GM19468 (cell line): Measurements from ENCODE around the gene SYNPR.

Experiments
- ATAC-seq: cut with Tn5 transposase; IDR thresholded peaks from one replicate; pipeline ENCODE4 v1.9.1; 2021; ENCODE audit warnings: mild to moderate bottlenecking, moderate library complexity, moderate number of reproducible peaks; ENCODE audit not compliant: unreplicated experiment; ENCODE audit errors: extremely low read depth

Gene SYNPR

DNA sequence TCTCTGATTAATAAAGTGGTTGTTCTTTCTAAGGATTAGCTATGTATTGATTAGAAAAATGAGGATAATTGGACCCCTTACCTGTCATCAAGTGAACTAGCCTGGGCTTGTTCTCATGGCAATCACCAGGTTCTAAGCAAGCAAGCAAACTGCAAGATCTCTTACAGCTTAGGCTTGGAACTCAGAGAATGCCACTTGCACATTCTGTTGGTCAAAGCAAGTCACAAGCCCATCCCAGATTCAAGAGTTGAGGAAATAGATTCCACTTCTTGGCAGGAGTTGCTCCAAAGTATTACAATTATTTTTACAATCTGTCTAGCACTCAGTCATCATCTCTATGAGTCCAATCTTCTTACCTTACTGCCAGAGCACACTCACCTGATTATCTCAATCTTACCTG, 180.3 kb downstream of the SYNPR start:
- ATAC-seq = no peak

DNA sequence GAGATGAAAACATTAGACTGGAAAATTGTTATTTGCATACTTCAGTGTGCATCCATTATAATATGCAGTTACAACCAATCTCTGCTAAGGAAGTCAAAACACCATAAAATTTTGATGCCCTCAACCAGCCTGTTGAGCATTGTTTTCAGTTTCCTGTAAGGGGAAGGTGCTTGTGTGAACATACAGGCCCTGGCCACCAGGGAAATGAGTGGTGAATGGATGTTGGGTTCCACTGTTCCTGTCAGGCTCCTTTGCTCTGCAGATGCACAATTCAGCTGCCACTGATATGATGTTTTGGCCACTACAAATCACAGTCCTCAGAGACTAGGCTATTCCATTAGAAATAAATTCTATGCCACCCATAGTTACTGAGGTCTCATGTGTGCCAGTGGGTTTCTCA, 184.6 kb downstream of the SYNPR start:
- ATAC-seq = no peak

DNA sequence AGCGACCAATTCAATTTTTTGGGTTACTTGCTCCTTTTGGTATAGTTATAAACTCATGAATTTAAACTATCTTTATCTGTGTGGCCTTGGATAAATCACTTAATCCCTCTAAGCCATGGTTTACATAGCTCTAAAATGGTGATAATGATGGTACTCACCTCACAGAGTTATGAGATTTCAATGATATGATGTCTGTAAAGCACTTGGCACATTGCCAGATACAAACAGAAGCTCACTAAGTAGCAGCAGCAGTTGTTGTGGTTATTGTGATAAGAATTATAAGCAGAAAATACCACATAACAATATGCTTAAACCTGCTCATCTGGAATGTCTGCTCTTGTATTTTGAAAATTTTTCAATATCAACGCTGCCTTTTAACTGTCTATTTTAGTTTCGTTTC, 189.3 kb downstream of the SYNPR start:
- ATAC-seq = no peak

DNA sequence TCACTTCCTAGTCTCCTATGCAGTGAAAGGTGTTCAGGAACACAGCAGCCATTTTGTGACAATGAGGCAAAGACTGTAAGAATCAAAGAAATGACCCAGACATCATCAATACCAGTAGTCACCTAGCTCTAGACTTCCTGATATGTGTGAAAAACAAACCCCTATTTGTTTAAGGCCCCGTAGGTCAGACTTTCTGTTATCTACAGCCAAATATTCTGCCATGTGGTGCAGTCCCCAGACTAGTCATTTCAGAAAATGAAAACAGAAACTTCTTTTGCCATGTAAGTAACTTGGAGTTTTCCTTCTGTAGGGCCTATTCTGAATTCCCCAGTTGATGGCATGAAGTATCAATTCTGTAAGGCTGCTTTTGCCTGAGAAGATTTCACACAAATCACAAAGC, 192.6 kb downstream of the SYNPR start:
- no peak for ATAC-seq

DNA sequence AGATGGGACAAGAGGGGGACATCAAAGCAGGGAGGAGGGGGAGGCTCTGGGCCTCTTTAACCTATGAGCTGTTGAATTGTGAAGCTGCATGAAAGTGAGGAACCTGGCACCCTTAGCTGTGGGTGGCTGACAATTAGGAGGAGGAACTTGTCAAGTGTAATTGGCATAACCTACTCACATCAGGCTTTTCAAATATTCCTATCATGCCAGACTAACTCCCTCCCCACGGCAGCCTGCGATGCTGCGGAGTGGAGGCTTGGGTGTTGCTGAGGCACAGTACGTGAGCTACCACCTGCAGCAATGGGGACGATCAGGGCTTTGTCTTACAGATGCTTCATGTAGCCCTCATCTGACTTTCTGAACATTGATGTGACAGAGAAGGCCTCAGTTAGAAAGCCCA, 193.7 kb downstream of the SYNPR start:
- ATAC-seq = no peak

DNA sequence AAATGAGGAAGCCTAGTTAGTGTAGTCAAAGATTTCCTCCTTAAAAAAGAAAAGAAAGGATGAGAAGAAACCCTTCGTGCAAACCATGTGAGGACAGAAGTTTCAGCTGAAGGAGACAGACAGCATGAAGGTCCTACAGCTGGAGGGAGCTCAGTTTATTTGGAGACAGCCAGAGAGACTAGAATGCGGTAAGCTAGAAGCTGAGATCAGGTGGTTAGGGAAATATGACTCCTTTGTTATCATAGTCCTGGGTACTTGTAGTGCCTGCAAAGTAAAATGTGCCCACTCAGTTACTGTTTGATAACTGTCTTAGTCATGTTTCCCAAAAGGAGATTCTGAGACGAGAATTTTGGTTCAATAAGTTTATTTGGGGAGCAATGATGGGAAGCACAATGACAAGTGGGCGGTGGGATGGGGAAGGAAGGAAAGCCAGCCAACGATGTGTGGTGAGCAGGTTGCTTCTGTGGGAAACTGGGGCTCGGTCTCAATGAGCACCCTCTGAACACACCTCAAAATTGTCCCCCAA, 195.6 kb downstream of the SYNPR start:
- no peak for ATAC-seq

DNA sequence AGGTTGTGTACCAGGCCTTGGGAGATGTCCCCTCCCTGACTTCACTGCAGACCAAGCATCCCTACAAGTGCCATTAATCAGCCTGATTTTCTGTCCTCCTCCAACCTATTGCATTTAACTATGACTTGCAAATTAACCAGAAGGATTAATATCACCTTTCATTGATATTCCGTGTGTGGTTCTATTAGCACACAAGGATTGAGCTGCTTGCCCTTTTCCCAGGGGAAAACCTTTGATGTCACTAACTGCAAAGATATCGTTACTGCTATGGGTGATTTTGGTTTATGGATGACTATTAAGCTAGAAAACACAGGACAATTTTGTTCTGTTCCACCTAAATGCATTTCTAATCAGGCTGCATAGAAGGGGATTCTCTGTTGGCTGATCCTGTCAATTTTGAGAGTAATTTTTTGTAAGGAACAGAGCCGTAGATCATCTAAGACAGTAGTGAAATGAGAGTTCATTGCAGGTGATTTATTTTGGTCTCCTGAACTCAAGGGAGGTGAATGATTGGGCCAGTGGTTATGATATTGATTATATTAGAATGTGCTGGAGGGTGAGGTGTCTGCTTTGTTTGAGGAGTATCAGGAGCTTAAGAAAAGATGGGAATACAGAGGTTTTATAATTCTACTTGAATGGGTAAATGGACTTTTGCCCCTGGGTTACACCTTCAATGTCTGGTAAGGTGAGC, 196.9 kb downstream of the SYNPR start:
- no peak for ATAC-seq

DNA sequence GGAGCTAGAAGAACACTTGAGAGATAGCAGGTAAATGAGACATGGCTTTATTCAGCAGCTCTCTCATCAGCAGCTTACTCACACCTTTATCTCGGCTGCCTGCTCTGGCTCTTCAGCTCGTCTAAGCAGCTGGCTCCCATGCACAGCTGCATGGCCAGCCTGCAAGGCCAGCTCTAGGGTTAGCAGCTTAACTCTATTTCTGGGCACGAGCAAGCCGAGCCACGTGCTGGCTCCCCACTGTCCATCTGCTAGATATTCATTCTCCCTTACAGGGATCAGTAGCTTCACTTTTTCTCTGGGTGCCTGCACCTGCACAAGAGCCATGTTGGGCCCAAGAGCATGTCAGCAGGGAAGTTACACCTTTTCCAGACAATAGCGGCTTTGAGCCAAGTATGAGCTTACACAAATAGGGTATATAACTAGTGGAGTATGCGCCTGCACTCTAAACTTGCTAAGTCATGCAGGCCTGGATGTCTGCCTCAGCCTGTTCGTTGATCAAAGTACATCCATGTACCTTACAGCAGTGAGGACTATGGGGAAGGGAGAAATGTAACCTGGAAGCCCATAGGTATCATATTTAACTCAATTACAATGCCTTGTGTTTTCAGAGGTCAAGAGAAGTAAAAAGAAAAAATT, 199.5 kb downstream of the SYNPR start:
- ATAC-seq = no peak

DNA sequence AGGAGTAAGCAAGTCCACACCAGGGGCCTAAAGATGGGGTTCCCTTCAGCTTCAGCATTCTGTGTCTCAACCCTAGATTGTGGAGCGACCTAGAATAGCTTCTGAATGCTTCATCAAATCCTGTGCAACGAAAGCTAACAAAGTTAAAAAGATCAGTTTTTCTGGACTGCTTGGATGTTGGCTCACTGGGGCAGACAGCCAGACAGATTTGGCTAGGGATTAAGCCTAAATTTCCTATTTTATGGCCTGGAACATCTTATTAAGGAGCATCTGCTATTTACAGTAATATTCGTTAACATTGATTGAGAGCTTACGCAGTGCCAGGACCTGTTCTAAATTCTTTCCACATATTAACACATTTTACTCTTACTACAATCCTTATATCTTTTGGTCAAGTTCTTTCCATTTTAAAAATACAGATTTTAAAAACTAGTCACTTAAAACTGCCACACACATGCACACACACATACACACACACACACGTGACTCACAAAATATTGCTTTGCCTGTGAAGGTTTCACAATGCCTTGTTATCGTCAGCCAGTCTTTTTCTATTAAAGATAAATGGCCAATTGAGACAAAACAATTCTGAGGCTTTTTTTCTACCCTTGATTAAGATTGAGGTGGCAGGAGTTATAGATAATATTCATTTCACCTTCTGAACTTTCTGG, 201.0 kb downstream of the SYNPR start:
- no peak for ATAC-seq

DNA sequence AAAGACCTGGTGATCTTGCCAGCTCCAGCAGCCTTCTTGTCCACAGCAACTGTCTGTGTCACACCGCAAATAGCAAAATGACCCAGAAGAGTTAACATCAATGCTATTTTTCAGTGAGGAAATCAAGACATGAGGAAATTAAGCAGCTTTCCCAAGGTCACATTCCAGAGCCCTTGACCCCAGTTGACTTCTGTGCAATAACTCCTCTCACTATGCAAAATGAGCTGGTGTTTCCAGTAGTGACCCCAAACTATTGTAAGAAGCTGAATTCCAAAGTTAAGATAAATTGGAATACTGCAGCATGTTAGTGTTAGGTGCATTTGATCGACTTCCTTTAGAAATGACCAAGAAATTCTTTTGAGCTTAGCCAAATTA, 201.5 kb downstream of the SYNPR start:
- ATAC-seq = no peak

DNA sequence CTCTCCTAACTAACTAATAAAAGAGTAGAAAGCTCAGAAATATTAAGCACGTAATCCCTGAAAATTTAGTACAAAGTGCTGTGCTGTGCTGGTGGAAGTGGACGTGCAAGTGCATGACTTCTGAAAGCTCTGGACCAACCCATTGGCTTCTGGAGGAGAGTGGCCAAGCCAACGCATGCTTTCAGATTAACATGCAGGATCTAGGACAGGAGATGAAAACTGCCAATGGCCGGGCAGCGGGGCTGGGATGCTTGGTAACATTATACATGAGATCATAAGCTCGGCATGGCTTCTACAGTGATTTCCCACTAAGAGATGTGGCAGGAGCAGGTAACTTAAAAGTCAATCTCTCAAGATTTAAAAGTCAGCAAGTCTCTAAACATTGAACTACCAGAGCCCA, 203.5 kb downstream of the SYNPR start:
- no peak for ATAC-seq

DNA sequence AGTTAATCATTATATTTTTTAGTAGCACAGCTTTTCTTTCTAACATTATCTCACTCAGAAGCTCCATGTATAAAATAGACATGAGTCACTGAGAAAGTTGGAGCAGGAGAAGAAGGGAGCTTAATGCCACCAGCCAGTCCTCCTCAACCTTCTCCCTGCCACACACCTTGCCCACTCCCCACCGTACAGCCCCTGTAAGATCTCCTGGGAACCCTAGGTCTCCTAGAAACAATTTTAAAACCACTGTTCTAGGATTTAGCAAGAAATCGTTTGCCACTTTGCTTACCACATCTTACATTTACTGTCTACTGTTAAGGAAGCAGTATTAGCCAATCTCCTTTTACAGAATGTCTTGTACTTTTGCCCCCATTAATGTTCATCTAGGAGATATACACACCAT, 204.2 kb downstream of the SYNPR start:
- ATAC-seq = no peak

DNA sequence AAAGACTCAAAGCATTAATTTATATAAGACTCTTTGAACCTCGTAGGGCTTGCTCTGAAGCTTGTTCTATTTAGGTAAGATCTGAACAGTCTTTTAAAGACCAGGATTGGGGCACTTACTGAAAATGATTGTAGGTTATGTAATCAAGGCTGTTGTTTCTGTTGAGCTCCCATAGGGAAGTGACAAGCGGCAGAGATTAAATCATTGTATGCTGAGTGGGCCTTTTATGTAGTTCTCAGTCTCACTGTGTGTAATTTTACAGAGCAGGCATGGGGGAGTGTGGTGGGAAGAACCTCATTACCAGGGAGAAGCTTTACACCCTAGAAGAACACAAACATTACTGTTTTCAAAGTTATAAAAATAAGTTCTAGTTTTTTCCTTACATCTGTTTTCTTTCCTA, 214.4 kb downstream of the SYNPR start:
- ATAC-seq = no peak

DNA sequence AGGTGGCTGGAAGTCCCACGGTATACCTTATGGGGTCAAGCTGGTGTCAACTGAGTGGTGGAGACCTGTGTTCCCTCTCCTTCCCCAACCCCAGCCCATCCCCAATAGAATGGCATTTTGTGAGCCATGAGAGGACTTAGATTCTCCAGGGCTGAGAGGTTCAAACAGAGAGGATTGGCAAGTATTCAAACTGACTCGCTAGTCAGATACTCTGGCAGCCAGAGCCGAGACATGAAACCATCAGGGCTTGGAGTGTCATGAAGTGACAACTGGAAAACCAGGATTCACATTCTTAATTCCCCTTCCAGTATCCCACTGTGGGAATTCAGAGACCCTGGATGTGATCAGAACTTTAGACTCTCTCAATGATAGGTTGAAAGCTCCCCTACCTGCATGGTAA, 215.0 kb downstream of the SYNPR start:
- ATAC-seq = no peak

DNA sequence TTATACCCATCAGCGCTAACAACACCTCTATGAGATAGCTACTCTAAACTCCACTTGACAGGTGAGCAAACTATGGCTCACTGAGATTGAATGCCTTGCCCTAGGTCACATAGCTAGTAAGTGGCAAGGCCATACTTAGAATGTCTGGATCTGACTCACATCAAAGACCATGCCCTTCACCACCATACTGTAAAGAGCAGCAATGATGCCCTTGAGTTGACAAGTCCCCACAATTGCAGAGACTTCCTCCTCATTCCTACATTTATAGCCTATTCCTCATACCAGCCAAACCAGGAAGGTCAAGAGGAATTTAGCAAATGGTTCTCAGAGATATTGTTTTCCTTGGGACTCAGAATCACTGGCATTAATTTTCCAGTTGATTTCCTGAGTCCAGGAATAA, 216.5 kb downstream of the SYNPR start:
- no peak for ATAC-seq

DNA sequence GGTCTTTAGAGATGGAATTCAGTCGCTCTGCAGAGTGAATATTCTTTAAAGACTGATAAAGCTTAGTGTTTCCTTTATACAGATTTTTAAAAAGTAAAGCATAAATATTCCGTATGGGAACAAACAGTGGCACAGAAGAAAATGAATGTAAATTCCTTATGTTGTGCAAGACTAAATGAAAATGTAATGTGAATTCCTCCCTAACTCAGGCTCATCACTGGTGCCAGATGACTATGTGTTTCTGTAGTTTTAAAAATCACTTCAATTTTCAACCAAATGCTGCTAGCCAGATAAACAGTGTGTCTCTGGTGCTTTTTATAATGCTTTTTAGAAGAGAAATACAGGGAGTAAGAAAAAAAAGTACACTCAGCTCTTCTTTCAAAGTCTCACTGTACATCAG, 219.5 kb downstream of the SYNPR start:
- ATAC-seq = no peak

DNA sequence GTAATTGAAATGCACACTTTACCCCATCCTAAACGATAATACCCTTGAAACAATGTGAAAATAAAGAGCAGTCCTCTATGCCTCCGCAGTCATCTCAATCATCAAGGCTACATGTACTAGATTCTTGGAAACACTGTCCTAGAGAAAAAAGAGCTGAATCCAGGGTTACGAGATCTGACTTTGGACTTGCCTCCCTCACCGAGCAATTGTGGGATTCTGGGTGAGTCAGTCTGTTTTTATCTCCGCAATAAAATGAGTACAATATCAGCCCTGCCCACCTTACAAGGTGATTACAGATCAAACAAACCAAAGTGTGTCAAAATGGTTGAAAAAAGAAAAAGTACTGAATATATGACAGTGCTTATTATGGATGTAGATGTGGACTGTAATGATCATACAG, 222.1 kb downstream of the SYNPR start:
- no peak for ATAC-seq

DNA sequence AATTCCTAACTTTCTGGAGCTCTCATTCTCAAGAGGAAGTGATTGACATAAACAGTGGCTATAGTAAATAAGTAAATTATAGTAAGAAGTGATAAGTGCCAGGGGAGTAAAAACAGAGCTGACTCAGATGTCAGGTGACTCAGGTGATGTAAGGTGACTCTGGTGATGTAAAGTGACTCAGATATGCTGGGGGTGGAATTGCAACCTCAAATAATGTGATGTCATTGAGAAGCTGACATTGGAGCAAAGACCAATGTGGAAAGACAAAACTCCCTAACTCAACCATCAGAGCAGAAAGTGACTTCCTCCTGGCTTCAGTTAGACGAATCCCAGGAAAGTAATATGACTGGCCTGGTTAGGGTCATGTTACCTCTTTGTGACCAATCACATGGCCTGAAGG, 230.2 kb downstream of the SYNPR start:
- no peak for ATAC-seq

DNA sequence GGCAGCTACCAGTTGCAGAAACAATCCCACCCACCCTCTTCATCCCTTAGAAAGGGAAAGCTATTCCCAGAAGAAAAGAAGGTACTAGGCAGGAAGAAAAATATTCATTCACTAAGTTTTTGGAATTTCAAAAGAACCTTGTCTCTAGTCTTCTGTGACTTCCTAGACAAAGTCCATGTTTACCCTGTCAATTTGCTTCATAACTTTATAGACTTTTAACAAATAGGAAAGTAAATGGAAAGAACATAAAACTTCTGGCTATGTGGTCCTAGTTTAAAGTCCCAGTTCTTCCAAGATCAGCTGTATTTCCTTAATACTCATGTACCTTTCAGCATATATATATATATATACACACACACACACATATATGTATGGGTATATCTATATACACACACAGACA, 230.7 kb downstream of the SYNPR start:
- no peak for ATAC-seq

DNA sequence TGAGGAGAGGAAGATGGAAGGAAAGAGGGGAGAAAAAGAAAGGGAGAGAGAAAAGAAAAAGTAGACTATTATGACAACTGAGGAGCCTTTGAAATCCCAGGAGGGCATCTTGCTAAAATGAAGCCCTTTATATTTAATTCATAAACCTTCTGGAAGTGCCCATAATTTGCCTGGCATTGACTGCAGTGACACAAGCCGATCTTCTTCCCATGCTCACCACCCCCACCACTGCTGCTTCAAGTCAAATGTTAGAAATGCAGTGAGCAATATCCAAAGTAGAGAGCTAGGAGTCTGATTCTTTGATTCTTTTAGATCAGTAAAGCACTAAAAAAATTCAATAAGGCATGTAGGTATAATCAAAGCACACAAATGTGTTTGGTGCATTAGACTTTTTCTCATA, 235.7 kb downstream of the SYNPR start:
- ATAC-seq = no peak

DNA sequence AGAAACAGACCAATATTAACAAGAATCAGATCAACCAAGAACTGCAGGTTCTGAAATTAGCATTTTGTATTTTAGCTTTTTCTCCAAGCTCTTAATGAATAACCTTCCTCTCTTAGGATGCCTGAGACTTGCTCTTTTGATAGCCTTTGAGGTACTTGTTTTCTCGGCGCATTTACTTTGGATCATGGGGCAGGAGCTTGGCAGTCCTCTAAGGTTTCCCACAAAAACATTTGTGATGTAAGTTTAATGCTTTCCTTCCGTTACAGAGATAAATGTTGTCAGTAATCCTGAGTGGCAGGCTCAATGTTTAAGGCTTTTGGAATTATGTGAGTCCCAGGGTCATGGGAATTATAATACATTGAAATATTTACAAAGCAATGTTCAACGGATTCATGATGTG, 236.6 kb downstream of the SYNPR start:
- ATAC-seq = no peak

DNA sequence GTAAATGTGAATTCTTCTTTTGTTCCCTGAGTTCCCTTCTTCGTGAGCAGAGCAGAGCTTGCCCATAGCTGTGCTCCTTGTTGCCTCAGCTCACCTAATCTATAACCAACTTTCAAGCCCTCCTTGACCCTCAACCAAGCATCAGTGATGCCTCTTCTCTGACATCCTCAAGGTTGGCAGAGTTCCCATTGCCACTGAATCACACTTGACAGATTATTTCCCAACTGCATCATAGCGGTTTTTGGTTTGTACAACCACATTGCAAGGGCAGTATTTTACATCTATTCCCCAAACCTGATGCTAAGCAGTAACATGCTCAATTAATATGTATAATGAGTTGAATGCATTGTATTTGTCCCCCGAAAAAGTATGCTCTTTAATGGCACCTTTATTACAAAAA, 241.3 kb downstream of the SYNPR start:
- ATAC-seq = no peak
